ENCODE results near the gene CHAC2.
"Not testable (repeated sequence)": the region's sequence is repeated elsewhere in the genome, so short reads cannot be mapped to it uniquely, and the experiment has no call there.

The CHAC2 gene

GRCh38 chr2:53787614-53788289, 20.1 kb downstream of the CHAC2 start:
- no peaks in the 10 kb centered on the region for H3K9me3 Mint-ChIP-seq
- peak overlapping the region; percentile 97 for H3K27ac Mint-ChIP-seq
- no peaks in the 10 kb centered on the region for H3K27me3 Mint-ChIP-seq
- peaks cover 58% of the 10 kb centered on the region for H3K4me1 Mint-ChIP-seq (ENCODE audit: low read depth)
- H3K4me3 Mint-ChIP-seq: peak overlapping the region; percentile 97
- peaks cover 14% of the 10 kb centered on the region for H3K36me3 Mint-ChIP-seq (ENCODE audit: low read depth)

- Mint-ChIP-seq H3K36me3 (ENCODE audit: low read depth) (peaks cover 9% of the 10 kb centered on the region), H3K4me1 (ENCODE audit: low read depth) (peaks cover 21% of the 10 kb centered on the region), H3K27ac (no peak overlapping the region), H3K27me3 (no peaks in the 10 kb centered on the region), H3K4me3 (no peak overlapping the region), H3K9me3 (no peaks in the 10 kb centered on the region)
Observed at GRCh38 chr2:53793261-53793660, 25.7 kb downstream of the CHAC2 start.

- H3K9me3 Mint-ChIP-seq: no peaks in the 10 kb centered on the region
- no peak overlapping the region for H3K4me3 Mint-ChIP-seq
- no peaks in the 10 kb centered on the region for H3K27me3 Mint-ChIP-seq
- H3K36me3 Mint-ChIP-seq (ENCODE audit: low read depth): peaks cover 11% of the 10 kb centered on the region
- H3K27ac Mint-ChIP-seq: no peak overlapping the region
- peaks cover 15% of the 10 kb centered on the region for H3K4me1 Mint-ChIP-seq (ENCODE audit: low read depth)
Observed at GRCh38 chr2:53793821-53794220, 26.2 kb downstream of the CHAC2 start.

GRCh38 chr2:53801547-53801946, 33.9 kb downstream of the CHAC2 start:
- Mint-ChIP-seq H3K4me3 (no peak overlapping the region), H3K4me1 (ENCODE audit: low read depth) (no peaks in the 10 kb centered on the region), H3K9me3 (no peaks in the 10 kb centered on the region), H3K27me3 (no peaks in the 10 kb centered on the region), H3K27ac (no peak overlapping the region), H3K36me3 (ENCODE audit: low read depth) (peaks cover 47% of the 10 kb centered on the region)

GRCh38 chr2:53802617-53803151, 35.1 kb downstream of the CHAC2 start:
- Mint-ChIP-seq H3K36me3 (ENCODE audit: low read depth) (peaks cover 53% of the 10 kb centered on the region), H3K9me3 (no peaks in the 10 kb centered on the region), H3K4me1 (ENCODE audit: low read depth) (no peaks in the 10 kb centered on the region), H3K27me3 (no peaks in the 10 kb centered on the region), H3K27ac (no peak overlapping the region), H3K4me3 (no peak overlapping the region)

- Mint-ChIP-seq H3K27ac (no peak overlapping the region), H3K4me1 (ENCODE audit: low read depth) (no peaks in the 10 kb centered on the region), H3K4me3 (no peak overlapping the region), H3K27me3 (no peaks in the 10 kb centered on the region), H3K9me3 (no peaks in the 10 kb centered on the region), H3K36me3 (ENCODE audit: low read depth) (peaks cover 45% of the 10 kb centered on the region)
Observed at GRCh38 chr2:53811601-53812000, 44.0 kb downstream of the CHAC2 start.

GRCh38 chr2:53813151-53813550, 45.5 kb downstream of the CHAC2 start:
- Mint-ChIP-seq H3K27me3 (no peaks in the 10 kb centered on the region), H3K27ac (no peak overlapping the region), H3K36me3 (ENCODE audit: low read depth) (peaks cover 47% of the 10 kb centered on the region), H3K4me3 (no peak overlapping the region), H3K9me3 (no peaks in the 10 kb centered on the region), H3K4me1 (ENCODE audit: low read depth) (no peaks in the 10 kb centered on the region)

GRCh38 chr2:53818854-53819435, 51.3 kb downstream of the CHAC2 start:
- H3K4me1 Mint-ChIP-seq (ENCODE audit: low read depth): no peaks in the 10 kb centered on the region
- H3K36me3 Mint-ChIP-seq (ENCODE audit: low read depth): peaks cover 35% of the 10 kb centered on the region
- no peaks in the 10 kb centered on the region for H3K9me3 Mint-ChIP-seq
- no peak overlapping the region for H3K27ac Mint-ChIP-seq
- H3K27me3 Mint-ChIP-seq: no peaks in the 10 kb centered on the region
- H3K4me3 Mint-ChIP-seq: no peak overlapping the region

GRCh38 chr2:53819634-53820033, 52.0 kb downstream of the CHAC2 start:
- Mint-ChIP-seq H3K27me3 (no peaks in the 10 kb centered on the region), H3K36me3 (ENCODE audit: low read depth) (peaks cover 32% of the 10 kb centered on the region), H3K9me3 (no peaks in the 10 kb centered on the region), H3K4me1 (ENCODE audit: low read depth) (no peaks in the 10 kb centered on the region), H3K27ac (no peak overlapping the region), H3K4me3 (no peak overlapping the region)

GRCh38 chr2:53820048-53820447, 52.4 kb downstream of the CHAC2 start:
- Mint-ChIP-seq H3K4me3 (no peak overlapping the region), H3K27ac (no peak overlapping the region), H3K27me3 (no peaks in the 10 kb centered on the region), H3K36me3 (ENCODE audit: low read depth) (peaks cover 30% of the 10 kb centered on the region), H3K4me1 (ENCODE audit: low read depth) (no peaks in the 10 kb centered on the region), H3K9me3 (no peaks in the 10 kb centered on the region)

GRCh38 chr2:53820711-53821110, 53.1 kb downstream of the CHAC2 start:
- Mint-ChIP-seq H3K27me3 (no peaks in the 10 kb centered on the region), H3K4me1 (ENCODE audit: low read depth) (no peaks in the 10 kb centered on the region), H3K27ac (no peak overlapping the region), H3K9me3 (no peaks in the 10 kb centered on the region), H3K4me3 (no peak overlapping the region), H3K36me3 (ENCODE audit: low read depth) (peaks cover 24% of the 10 kb centered on the region)

GRCh38 chr2:53821810-53822209, 54.2 kb downstream of the CHAC2 start:
- Mint-ChIP-seq H3K9me3 (no peaks in the 10 kb centered on the region), H3K4me1 (ENCODE audit: low read depth) (no peaks in the 10 kb centered on the region)

GRCh38 chr2:53823639-53824038, 56.0 kb downstream of the CHAC2 start:
- H3K27me3 Mint-ChIP-seq; H3K27ac Mint-ChIP-seq; H3K4me1 Mint-ChIP-seq (ENCODE audit: low read depth); H3K4me3 Mint-ChIP-seq; H3K9me3 Mint-ChIP-seq: not testable (repeated sequence)
- H3K36me3 Mint-ChIP-seq (ENCODE audit: low read depth): peaks cover 14% of the 10 kb centered on the region

More at GRCh38 chr2:53821810-53822209, 54.2 kb downstream of the CHAC2 start:
- Mint-ChIP-seq H3K4me3 (no peak overlapping the region), H3K27ac (no peak overlapping the region), H3K36me3 (ENCODE audit: low read depth) (peaks cover 17% of the 10 kb centered on the region), H3K27me3 (no peaks in the 10 kb centered on the region)
